ENCODE results near the gene PNPLA6.

DNA sequence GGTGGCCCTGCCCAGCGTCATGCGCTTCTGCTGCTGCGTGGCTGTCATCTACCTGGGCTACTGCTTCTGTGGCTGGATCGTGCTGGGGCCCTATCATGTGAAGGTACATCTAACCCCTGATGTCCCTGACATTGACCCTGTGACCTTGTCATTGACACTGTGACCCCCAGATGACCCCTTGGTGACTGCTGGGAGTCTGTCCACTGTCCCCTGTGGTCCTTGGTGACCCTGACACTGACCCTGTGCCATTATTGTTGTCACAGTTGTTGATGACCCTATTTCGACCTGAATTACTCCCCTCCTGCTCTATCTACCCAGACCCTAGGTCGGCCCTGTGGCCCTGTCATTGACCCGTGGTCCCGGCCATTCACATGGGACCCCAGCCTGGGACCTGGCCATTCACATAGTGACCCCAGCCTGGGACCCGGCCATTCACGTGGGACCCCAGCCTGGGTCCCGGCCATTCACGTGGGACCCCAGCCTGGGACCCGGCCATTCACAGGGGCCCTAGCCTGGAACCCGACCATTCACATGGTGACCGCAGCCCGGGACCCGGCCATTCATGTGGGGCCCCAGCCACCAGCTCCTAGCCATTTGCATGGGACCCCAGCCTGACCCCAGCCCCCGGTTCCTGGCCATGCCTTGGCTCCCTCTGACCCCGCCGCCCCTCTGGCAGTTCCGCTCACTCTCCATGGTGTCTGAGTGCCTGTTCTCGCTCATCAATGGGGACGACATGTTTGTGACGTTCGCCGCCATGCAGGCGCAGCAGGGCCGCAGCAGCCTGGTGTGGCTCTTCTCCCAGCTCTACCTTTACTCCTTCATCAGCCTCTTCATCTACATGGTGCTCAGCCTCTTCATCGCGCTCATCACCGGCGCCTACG, 5.7 kb upstream of the PNPLA6 start:
- TF ChIP-seq, protein P1, sequence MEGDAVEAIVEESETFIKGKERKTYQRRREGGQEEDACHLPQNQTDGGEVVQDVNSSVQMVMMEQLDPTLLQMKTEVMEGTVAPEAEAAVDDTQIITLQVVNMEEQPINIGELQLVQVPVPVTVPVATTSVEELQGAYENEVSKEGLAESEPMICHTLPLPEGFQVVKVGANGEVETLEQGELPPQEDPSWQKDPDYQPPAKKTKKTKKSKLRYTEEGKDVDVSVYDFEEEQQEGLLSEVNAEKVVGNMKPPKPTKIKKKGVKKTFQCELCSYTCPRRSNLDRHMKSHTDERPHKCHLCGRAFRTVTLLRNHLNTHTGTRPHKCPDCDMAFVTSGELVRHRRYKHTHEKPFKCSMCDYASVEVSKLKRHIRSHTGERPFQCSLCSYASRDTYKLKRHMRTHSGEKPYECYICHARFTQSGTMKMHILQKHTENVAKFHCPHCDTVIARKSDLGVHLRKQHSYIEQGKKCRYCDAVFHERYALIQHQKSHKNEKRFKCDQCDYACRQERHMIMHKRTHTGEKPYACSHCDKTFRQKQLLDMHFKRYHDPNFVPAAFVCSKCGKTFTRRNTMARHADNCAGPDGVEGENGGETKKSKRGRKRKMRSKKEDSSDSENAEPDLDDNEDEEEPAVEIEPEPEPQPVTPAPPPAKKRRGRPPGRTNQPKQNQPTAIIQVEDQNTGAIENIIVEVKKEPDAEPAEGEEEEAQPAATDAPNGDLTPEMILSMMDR (IDR thresholded peaks at IDR 0.05) = no peak
- no peak for TF ChIP-seq POLR2A (IDR thresholded peaks at IDR 0.05)
